PC-3 (cell line): ENCODE results near the gene TMEM132D.

ENCODE experiments used
- CTCF ChIP-seq: fragments of 300-600 bp; sonication (generic); conservative IDR thresholded peaks from 2 replicates; pipeline ENCODE4 v1.5.1; 2017; ENCODE audit warnings: antibody characterized with exemption, low read depth, mild to moderate bottlenecking, low read length
- EZH2 ChIP-seq: fragments of 300-600 bp; sonication (generic); IDR thresholded peaks from one replicate; pipeline ENCODE4 v1.6.1; 2017; ENCODE audit warnings: antibody characterized with exemption, mild to moderate bottlenecking, low read length; ENCODE audit not compliant: unreplicated experiment

DNA sequence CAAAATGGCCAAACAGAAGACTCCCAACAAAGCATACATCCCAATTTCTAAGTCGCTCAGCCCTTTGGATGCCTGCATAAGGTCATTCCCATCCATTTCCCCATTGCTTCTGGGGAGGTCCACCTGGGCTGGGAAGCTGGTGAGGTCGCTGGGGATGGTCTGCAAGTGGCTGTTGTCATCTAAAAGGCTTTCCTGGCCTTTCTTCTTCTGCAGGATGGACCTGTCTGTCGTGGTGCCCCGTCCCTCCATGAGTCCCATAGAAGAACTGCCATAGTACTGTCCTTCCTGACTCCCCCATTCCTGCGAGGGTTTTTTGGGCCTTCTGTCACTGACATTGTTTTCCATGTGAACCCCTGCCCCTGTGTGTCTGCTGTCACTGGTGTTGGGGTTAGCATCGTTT, 829.4 kb downstream of the TMEM132D start:
- no peak for TF ChIP-seq CTCF
- no peak for TF ChIP-seq EZH2
